ENCODE data around the gene ACTRT2.

ACTRT2 gene

GRCh38 chr1:3068564-3069431, 47.5 kb downstream of the ACTRT2 start, which contains the start of gene PRDM16:
TSS of gene PRDM16 (plus strand) at chr1:3069203. CDS start at chr1:3069260, 57 bp downstream.
- no peaks in the 10 kb centered on the region for H3K36me3 ChIP-seq (ENCODE audit: control insufficient read depth, insufficient read depth, low read length)
- no peak within 1 kb of the TSS for H3K27ac ChIP-seq (ENCODE audit: insufficient read depth, low read length, poor library complexity, severe bottlenecking)
- H3K9me3 ChIP-seq (ENCODE audit: control insufficient read depth, low read length) = no peaks in the 10 kb centered on the region
- peak within 1 kb of the TSS; percentile 52 for H3K4me3 ChIP-seq (ENCODE audit: insufficient read depth, low read depth, low read length, poor library complexity, severe bottlenecking)
- peaks cover 11% of the 10 kb centered on the region for H3K4me1 ChIP-seq (ENCODE audit: control insufficient read depth, insufficient read depth, low read length, poor library complexity, severe bottlenecking)
- H3K27me3 ChIP-seq (replicated peaks; ENCODE audit: control insufficient read depth, insufficient read depth, low read length, poor library complexity, severe bottlenecking) = peaks cover 40% of the 10 kb centered on the region
- DNase-seq = no peak

GRCh38 chr1:3069491-3070308, 48.4 kb downstream of the ACTRT2 start:
- no peaks in the 10 kb centered on the region for H3K36me3 ChIP-seq (ENCODE audit: control insufficient read depth, insufficient read depth, low read length)
- H3K9me3 ChIP-seq (ENCODE audit: control insufficient read depth, low read length) = no peaks in the 10 kb centered on the region
- H3K27me3 ChIP-seq (replicated peaks; ENCODE audit: control insufficient read depth, insufficient read depth, low read length, poor library complexity, severe bottlenecking) = peaks cover 40% of the 10 kb centered on the region
- H3K4me3 ChIP-seq (ENCODE audit: insufficient read depth, low read depth, low read length, poor library complexity, severe bottlenecking) = peak overlapping the region; percentile 52
- no peak overlapping the region for H3K27ac ChIP-seq (ENCODE audit: insufficient read depth, low read length, poor library complexity, severe bottlenecking)
- peaks cover 11% of the 10 kb centered on the region for H3K4me1 ChIP-seq (ENCODE audit: control insufficient read depth, insufficient read depth, low read length, poor library complexity, severe bottlenecking)
- no peak for DNase-seq

GRCh38 chr1:3070309-3070643, 49.0 kb downstream of the ACTRT2 start:
- H3K27ac ChIP-seq (ENCODE audit: insufficient read depth, low read length, poor library complexity, severe bottlenecking) = no peak overlapping the region
- H3K9me3 ChIP-seq (ENCODE audit: control insufficient read depth, low read length) = no peaks in the 10 kb centered on the region
- H3K27me3 ChIP-seq (replicated peaks; ENCODE audit: control insufficient read depth, insufficient read depth, low read length, poor library complexity, severe bottlenecking) = peaks cover 40% of the 10 kb centered on the region
- DNase-seq = no peak
- no peaks in the 10 kb centered on the region for H3K36me3 ChIP-seq (ENCODE audit: control insufficient read depth, insufficient read depth, low read length)
- H3K4me3 ChIP-seq (ENCODE audit: insufficient read depth, low read depth, low read length, poor library complexity, severe bottlenecking) = no peak overlapping the region
- H3K4me1 ChIP-seq (ENCODE audit: control insufficient read depth, insufficient read depth, low read length, poor library complexity, severe bottlenecking) = peaks cover 11% of the 10 kb centered on the region

GRCh38 chr1:3070644-3071564, 49.6 kb downstream of the ACTRT2 start:
- DNase-seq = no peak
- Histone ChIP-seq H3K36me3 (ENCODE audit: control insufficient read depth, insufficient read depth, low read length) (no peaks in the 10 kb centered on the region), H3K27ac (ENCODE audit: insufficient read depth, low read length, poor library complexity, severe bottlenecking) (no peak overlapping the region), H3K9me3 (ENCODE audit: control insufficient read depth, low read length) (no peaks in the 10 kb centered on the region), H3K4me3 (ENCODE audit: insufficient read depth, low read depth, low read length, poor library complexity, severe bottlenecking) (no peak overlapping the region), H3K4me1 (ENCODE audit: control insufficient read depth, insufficient read depth, low read length, poor library complexity, severe bottlenecking) (peaks cover 11% of the 10 kb centered on the region), H3K27me3 (replicated peaks; ENCODE audit: control insufficient read depth, insufficient read depth, low read length, poor library complexity, severe bottlenecking) (peaks cover 40% of the 10 kb centered on the region)

GRCh38 chr1:3071565-3072390, 50.5 kb downstream of the ACTRT2 start:
- Histone ChIP-seq H3K27ac (ENCODE audit: insufficient read depth, low read length, poor library complexity, severe bottlenecking) (no peak overlapping the region), H3K27me3 (replicated peaks; ENCODE audit: control insufficient read depth, insufficient read depth, low read length, poor library complexity, severe bottlenecking) (peaks cover 37% of the 10 kb centered on the region), H3K9me3 (ENCODE audit: control insufficient read depth, low read length) (no peaks in the 10 kb centered on the region), H3K4me3 (ENCODE audit: insufficient read depth, low read depth, low read length, poor library complexity, severe bottlenecking) (no peak overlapping the region), H3K36me3 (ENCODE audit: control insufficient read depth, insufficient read depth, low read length) (no peaks in the 10 kb centered on the region), H3K4me1 (ENCODE audit: control insufficient read depth, insufficient read depth, low read length, poor library complexity, severe bottlenecking) (peaks cover 11% of the 10 kb centered on the region)
- DNase-seq = no peak
